Osteoblast (primary cell): ENCODE results near the gene PDXDC1. TPM values are rescaled to one million over a fixed set of nuclear protein-coding genes. Genes with fewer than 3 reads are reported as not detected.
"Not testable (repeated sequence)": the region's sequence is repeated elsewhere in the genome, so short reads cannot be mapped to it uniquely, and the experiment has no call there.

Experiments used
- DNase-seq: peaks from one replicate; pipeline ENCODE4 v3.0.0; 2011; ENCODE audit warnings: low spot score, mixed read lengths; ENCODE audit not compliant: insufficient read length; ENCODE audit errors: missing footprints
- H2AFZ ChIP-seq: 2 replicates; pipeline ENCODE4 v1.6.0; 2011; ENCODE audit warnings: mild to moderate bottlenecking, low read length
- H3K27ac ChIP-seq: 2 replicates; pipeline ENCODE4 v1.5.1; 2011; ENCODE audit warnings: mild to moderate bottlenecking, low read depth, low read length, moderate library complexity
- H3K27me3 ChIP-seq: 2 replicates; pipeline ENCODE4 v1.6.0; 2012; ENCODE audit warnings: mild to moderate bottlenecking, control low read depth, inconsistent platforms, low read length, moderate library complexity; ENCODE audit not compliant: insufficient read depth
- H3K36me3 ChIP-seq: 2 replicates; pipeline ENCODE4 v1.5.1; 2011; ENCODE audit warnings: mild to moderate bottlenecking, low read length, control low read depth, moderate library complexity; ENCODE audit not compliant: insufficient read depth
- H3K4me1 ChIP-seq: 2 replicates; pipeline ENCODE4 v1.5.1; 2011; ENCODE audit warnings: mild to moderate bottlenecking, low read length, control low read depth, moderate library complexity; ENCODE audit not compliant: insufficient read depth
- H3K4me2 ChIP-seq: 2 replicates; pipeline ENCODE4 v1.6.0; 2011; ENCODE audit warnings: mild to moderate bottlenecking, low read length; ENCODE audit not compliant: insufficient read depth
- H3K4me3 ChIP-seq: fragments of 200-600 bp; sonication (generic); 3 replicates; pipeline ENCODE4 v1.5.1; 2012; ENCODE audit warnings: mild to moderate bottlenecking, low read length, inconsistent platforms; ENCODE audit not compliant: insufficient read depth
- H3K79me2 ChIP-seq: 2 replicates; pipeline ENCODE4 v1.6.0; 2012; ENCODE audit warnings: mild to moderate bottlenecking, low read length, control low read depth, inconsistent platforms; ENCODE audit not compliant: insufficient read depth
- H3K9me3 ChIP-seq: 2 replicates; pipeline ENCODE4 v1.5.1; 2011; ENCODE audit warnings: low read depth, low read length, control low read depth
- H4K20me1 ChIP-seq: 2 replicates; pipeline ENCODE4 v1.6.0; 2012; ENCODE audit warnings: mild to moderate bottlenecking, low read length, control low read depth; ENCODE audit not compliant: insufficient read depth
- total RNA-seq: library from RNA; depleted of rRNA; stranded (reverse); fragments of >200 nt; gene quantifications from 2 replicates; pipeline ENCODE4 v1.2.3, GENCODE V29; 2012

PDXDC1 gene
- total RNA-seq, 1 donor, result 82.5 TPM

DNA sequence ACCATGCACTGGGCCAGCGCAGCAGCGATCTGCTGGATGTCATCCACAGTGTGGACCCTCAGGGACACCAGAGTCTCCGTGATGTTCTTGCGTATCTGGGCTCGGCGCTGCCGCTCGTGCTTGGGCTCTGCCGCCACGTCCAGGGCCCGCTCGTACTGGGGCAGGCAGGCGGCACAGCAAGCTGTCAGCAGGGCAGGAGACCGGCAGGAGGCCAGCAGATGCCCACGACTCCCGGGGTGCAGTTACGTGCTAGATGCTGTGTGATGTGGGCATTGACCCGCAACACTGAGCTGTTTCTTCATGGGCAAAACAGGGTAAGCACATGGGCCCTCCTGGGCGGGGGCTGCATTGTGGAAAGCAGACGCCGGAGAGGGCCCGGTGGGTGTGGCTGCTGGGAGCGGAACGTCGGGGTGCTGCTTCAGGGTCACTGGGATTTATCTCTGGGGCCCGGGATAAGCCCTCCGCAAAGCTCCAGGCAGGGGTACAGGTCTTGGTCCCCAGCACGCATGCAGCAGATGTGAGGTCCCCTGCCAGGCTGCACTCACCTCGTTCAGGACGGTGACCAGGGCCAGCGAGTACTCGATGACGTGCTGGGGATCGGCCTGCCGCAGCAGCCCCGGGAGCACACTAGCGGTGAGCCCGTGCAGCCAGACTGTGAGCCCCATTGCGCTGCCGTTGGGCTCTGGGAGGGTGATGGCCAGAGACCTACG is 158.0 kb downstream of the PDXDC1 start:
- H3K27ac ChIP-seq, H3K27me3 ChIP-seq, H3K79me2 ChIP-seq, H3K9me3 ChIP-seq, H4K20me1 ChIP-seq, H3K36me3 ChIP-seq, H3K4me2 ChIP-seq, H3K4me3 ChIP-seq, H3K4me1 ChIP-seq, H2AFZ ChIP-seq: not testable (repeated sequence)
- DNase-seq, result peak; percentile 14

GRCh38 chr16:15133554-15133953 is 158.7 kb downstream of the PDXDC1 start:
- H3K27me3 ChIP-seq, H3K79me2 ChIP-seq, H3K9me3 ChIP-seq, H4K20me1 ChIP-seq, H3K36me3 ChIP-seq, H3K4me1 ChIP-seq, H3K4me2 ChIP-seq, H2AFZ ChIP-seq, H3K4me3 ChIP-seq, H3K27ac ChIP-seq: not testable (repeated sequence)
- peak; percentile 27 for DNase-seq

GRCh38 chr16:15134752-15135482 is 160.1 kb downstream of the PDXDC1 start:
- not testable (repeated sequence) for H3K4me1 ChIP-seq, H3K36me3 ChIP-seq, H3K4me3 ChIP-seq, H3K4me2 ChIP-seq, H3K27me3 ChIP-seq, H3K9me3 ChIP-seq, H2AFZ ChIP-seq, H3K79me2 ChIP-seq, H4K20me1 ChIP-seq
- DNase-seq, result peak; percentile 18
- peak overlapping the region; percentile 51 for H3K27ac ChIP-seq

- not testable (repeated sequence) for DNase-seq, H2AFZ ChIP-seq, H3K9me3 ChIP-seq, H3K27me3 ChIP-seq, H3K27ac ChIP-seq, H3K4me2 ChIP-seq, H3K36me3 ChIP-seq, H3K4me3 ChIP-seq, H4K20me1 ChIP-seq, H3K4me1 ChIP-seq
- H3K79me2 ChIP-seq, result peaks cover 12% of the 10 kb centered on the region
Observed at GRCh38 chr16:15135483-15136360, 160.9 kb downstream of the PDXDC1 start.

DNA sequence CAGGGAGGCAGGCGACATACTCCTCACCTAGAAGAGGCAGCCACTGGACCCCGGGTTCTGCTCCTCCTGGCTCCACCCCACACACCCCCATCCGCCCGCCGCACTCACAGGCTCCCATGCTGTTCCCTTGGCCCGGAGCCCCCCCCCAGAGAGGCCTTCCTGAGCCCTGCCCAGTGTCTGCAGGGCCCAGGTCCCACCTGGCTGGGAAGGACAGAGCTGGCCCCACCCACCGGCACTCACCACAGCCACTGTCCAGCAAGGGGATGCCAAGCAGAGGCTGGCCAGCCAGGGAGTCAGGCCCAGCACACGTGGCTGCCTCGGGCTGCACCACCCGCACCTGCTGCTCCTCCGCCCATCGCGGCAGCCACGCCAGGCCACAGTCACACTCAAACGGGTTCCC is 162.7 kb downstream of the PDXDC1 start:
- H3K4me1 ChIP-seq, H3K9me3 ChIP-seq, H3K4me3 ChIP-seq, H3K4me2 ChIP-seq, DNase-seq, H3K36me3 ChIP-seq, H2AFZ ChIP-seq, H3K27me3 ChIP-seq, H3K27ac ChIP-seq, H4K20me1 ChIP-seq: not testable (repeated sequence)
- peaks cover 28% of the 10 kb centered on the region for H3K79me2 ChIP-seq

GRCh38 chr16:15140444-15141365 is 165.9 kb downstream of the PDXDC1 start:
- H3K36me3 ChIP-seq, H2AFZ ChIP-seq, H3K9me3 ChIP-seq, H3K4me3 ChIP-seq, H3K27me3 ChIP-seq, H3K4me2 ChIP-seq, H3K27ac ChIP-seq, H4K20me1 ChIP-seq: not testable (repeated sequence)
- H3K79me2 ChIP-seq, result peaks cover 53% of the 10 kb centered on the region
- H3K4me1 ChIP-seq, result peaks cover 20% of the 10 kb centered on the region
- DNase-seq, result peak; percentile 59
